Activated CD8-positive, alpha-beta memory T cell treated with anti-CD3 and anti-CD28 coated beads for 24 hours (primary cell): Measurements from ENCODE around the gene SETSIP.
"Not testable (repeated sequence)": the region's sequence is repeated elsewhere in the genome, so short reads cannot be mapped to it uniquely, and the experiment has no call there.

ENCODE experiments used
- DNase-seq: peaks from one replicate; pipeline ENCODE4 v3.0.0-alpha.2; 2020

The SETSIP gene

GRCh38 chr1:92075311-92075710, at the start of gene SETSIP:
Gene SETSIP (minus strand): TSS chr1:92075411. CDS start chr1:92075411, 0 bp downstream.
- no peak for DNase-seq

GRCh38 chr1:92123868-92124267, 48.7 kb upstream of the SETSIP start:
- DNase-seq: no peak

GRCh38 chr1:92118826-92119225, 43.6 kb upstream of the SETSIP start:
- DNase-seq: no peak

- DNase-seq: no peak
Observed at GRCh38 chr1:92117526-92117925, 42.3 kb upstream of the SETSIP start.

- DNase-seq: no peak
Observed at GRCh38 chr1:92108631-92109030, 33.4 kb upstream of the SETSIP start.

GRCh38 chr1:92105546-92106081, 30.4 kb upstream of the SETSIP start:
- DNase-seq: no peak

- DNase-seq: no peak
Observed at GRCh38 chr1:92096317-92096716, 21.1 kb upstream of the SETSIP start.

GRCh38 chr1:92095874-92096273, 20.7 kb upstream of the SETSIP start:
- no peak for DNase-seq

- no peak for DNase-seq
Observed at GRCh38 chr1:92094595-92094994, 19.4 kb upstream of the SETSIP start.

GRCh38 chr1:92094090-92094489, 18.9 kb upstream of the SETSIP start:
- DNase-seq: no peak

GRCh38 chr1:92091625-92092024, 16.4 kb upstream of the SETSIP start:
- DNase-seq: no peak

- no peak for DNase-seq
Observed at GRCh38 chr1:92087542-92087941, 12.3 kb upstream of the SETSIP start.

GRCh38 chr1:92085727-92086126, 10.5 kb upstream of the SETSIP start:
- no peak for DNase-seq

GRCh38 chr1:92084651-92085050, 9.4 kb upstream of the SETSIP start:
- DNase-seq: no peak

GRCh38 chr1:92081031-92081430, 5.8 kb upstream of the SETSIP start:
- DNase-seq: no peak

GRCh38 chr1:92080128-92080985, 5.1 kb upstream of the SETSIP start, which contains the start of gene BTBD8:
Gene BTBD8 (plus strand): TSS chr1:92080345. CDS start chr1:92080572, 227 bp downstream.
- peak; percentile 92 for DNase-seq

GRCh38 chr1:92079441-92079840, 4.2 kb upstream of the SETSIP start:
- no peak for DNase-seq

- not testable (repeated sequence) for DNase-seq
Observed at GRCh38 chr1:92078077-92078476, 2.9 kb upstream of the SETSIP start.

GRCh38 chr1:92076363-92076762, 1.2 kb upstream of the SETSIP start:
- DNase-seq: no peak

- DNase-seq: not testable (repeated sequence)
Observed at GRCh38 chr1:92074446-92074845, 765 bp downstream of the SETSIP start.

GRCh38 chr1:92070892-92071291, 4.3 kb downstream of the SETSIP start:
- no peak for DNase-seq

- DNase-seq: no peak
Observed at GRCh38 chr1:92066321-92066720, 8.9 kb downstream of the SETSIP start.

GRCh38 chr1:92065042-92065441, 10.2 kb downstream of the SETSIP start:
- DNase-seq: no peak

GRCh38 chr1:92051948-92052347, 23.3 kb downstream of the SETSIP start:
- no peak for DNase-seq
